ENCODE measurements around the gene SYCP3.

The SYCP3 gene

DNA sequence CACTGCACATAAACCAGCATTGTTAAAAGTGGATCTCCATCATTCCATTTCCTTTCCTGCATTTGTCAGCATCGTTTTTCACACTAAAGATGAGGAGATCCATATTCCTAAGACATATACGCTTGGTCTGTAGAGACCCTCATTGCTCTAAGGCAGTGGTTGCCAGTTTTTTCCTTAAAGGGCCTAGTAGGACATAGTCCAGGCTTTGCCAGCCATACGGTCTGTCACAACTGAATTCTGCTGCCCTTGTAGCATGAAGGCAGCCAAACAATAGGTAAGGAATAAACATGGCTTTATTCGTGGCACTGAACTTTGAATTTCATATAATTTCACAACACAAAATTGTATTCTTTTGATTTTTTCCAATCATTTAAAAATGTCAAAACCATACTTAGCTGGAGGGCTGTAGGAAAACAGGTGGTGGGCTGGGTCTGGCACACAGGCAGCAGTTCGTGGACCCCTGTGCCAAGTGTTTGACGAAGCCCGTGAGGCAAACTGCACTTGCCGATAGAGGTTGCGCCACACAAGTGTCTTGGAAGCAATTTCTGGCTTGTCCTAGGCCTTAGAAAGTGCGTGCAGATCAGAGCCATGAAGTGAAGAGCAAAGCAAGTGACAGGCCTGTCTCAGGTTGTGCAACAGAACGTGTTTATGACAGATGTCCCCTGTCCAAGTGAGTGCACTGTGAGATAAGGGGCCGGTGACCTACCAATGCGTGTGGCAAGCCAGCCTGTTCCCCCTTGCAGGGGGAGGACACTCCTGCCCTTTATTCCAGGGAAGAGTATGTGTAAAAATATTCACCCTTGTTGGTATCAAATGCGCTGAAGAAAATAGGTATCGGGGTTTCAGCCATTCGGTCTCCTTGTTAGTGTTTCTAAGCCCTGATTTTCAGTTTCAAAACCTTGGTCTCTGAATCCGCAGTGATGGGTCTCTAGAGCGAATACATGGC, 42.7 kb downstream of the SYCP3 start:
- H3K36me3 ChIP-seq (ENCODE audit: control insufficient read depth, insufficient read depth, low read length), result no peaks in the 10 kb centered on the region
- no peaks in the 10 kb centered on the region for H3K27me3 ChIP-seq (replicated peaks; ENCODE audit: control insufficient read depth, insufficient read depth, low read length)
- TF ChIP-seq, protein P1, sequence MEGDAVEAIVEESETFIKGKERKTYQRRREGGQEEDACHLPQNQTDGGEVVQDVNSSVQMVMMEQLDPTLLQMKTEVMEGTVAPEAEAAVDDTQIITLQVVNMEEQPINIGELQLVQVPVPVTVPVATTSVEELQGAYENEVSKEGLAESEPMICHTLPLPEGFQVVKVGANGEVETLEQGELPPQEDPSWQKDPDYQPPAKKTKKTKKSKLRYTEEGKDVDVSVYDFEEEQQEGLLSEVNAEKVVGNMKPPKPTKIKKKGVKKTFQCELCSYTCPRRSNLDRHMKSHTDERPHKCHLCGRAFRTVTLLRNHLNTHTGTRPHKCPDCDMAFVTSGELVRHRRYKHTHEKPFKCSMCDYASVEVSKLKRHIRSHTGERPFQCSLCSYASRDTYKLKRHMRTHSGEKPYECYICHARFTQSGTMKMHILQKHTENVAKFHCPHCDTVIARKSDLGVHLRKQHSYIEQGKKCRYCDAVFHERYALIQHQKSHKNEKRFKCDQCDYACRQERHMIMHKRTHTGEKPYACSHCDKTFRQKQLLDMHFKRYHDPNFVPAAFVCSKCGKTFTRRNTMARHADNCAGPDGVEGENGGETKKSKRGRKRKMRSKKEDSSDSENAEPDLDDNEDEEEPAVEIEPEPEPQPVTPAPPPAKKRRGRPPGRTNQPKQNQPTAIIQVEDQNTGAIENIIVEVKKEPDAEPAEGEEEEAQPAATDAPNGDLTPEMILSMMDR (IDR thresholded peaks at IDR 0.05; ENCODE audit: insufficient read depth, low read length, poor library complexity, severe bottlenecking), result no peak
- DNase-seq (ENCODE audit: extremely low read depth, insufficient read length), result no peak
- H3K4me3 ChIP-seq (replicated peaks; ENCODE audit: low read depth, low read length), result peak overlapping the region; percentile 85

DNA sequence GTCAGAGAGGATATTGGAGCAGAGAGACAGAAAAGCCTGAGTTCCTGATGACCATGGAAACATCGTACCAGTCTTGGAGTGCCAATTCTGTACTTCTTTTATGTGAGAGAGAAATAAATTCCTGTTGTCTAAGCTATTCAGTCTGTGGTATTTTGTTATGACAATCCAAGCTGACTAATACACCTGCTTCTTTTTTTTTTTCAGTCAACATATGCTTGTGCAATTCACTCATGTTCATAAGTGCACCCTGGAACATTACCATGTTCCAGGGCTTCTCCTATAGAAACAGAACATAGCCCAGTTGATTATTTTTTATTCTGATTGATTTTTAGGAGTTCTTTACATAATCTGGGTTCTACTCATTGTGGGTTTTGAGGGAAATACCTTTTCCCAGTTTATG, 43.6 kb downstream of the SYCP3 start:
- H3K36me3 ChIP-seq (ENCODE audit: control insufficient read depth, insufficient read depth, low read length), result no peaks in the 10 kb centered on the region
- DNase-seq (ENCODE audit: extremely low read depth, insufficient read length), result no peak
- H3K4me3 ChIP-seq (replicated peaks; ENCODE audit: low read depth, low read length), result no peak overlapping the region
- TF ChIP-seq, protein P1 (IDR thresholded peaks at IDR 0.05; ENCODE audit: insufficient read depth, low read length, poor library complexity, severe bottlenecking), result no peak
- no peaks in the 10 kb centered on the region for H3K27me3 ChIP-seq (replicated peaks; ENCODE audit: control insufficient read depth, insufficient read depth, low read length)

DNA sequence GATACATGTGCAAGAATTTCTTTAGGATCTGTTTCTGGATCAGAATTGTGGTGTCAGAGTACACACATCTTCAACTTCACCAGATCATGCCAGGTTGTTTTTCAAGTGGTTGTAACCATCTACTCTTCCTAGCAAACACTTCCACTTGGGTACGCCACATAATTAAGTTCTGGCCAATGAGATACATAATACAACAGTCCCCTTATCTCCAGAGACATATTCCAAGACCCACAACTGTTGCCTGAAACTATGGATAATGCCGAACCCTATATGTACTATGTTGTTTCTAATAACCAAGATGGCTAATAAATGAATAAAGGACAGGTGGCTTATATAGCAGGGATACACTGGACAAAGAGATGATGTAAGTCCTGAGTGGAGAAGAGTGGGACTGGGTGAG, 44.3 kb downstream of the SYCP3 start:
- H3K4me3 ChIP-seq (replicated peaks; ENCODE audit: low read depth, low read length), result no peak overlapping the region
- no peaks in the 10 kb centered on the region for H3K36me3 ChIP-seq (ENCODE audit: control insufficient read depth, insufficient read depth, low read length)
- TF ChIP-seq, protein P1 (IDR thresholded peaks at IDR 0.05; ENCODE audit: insufficient read depth, low read length, poor library complexity, severe bottlenecking), result no peak
- no peaks in the 10 kb centered on the region for H3K27me3 ChIP-seq (replicated peaks; ENCODE audit: control insufficient read depth, insufficient read depth, low read length)
- DNase-seq (ENCODE audit: extremely low read depth, insufficient read length), result no peak

DNA sequence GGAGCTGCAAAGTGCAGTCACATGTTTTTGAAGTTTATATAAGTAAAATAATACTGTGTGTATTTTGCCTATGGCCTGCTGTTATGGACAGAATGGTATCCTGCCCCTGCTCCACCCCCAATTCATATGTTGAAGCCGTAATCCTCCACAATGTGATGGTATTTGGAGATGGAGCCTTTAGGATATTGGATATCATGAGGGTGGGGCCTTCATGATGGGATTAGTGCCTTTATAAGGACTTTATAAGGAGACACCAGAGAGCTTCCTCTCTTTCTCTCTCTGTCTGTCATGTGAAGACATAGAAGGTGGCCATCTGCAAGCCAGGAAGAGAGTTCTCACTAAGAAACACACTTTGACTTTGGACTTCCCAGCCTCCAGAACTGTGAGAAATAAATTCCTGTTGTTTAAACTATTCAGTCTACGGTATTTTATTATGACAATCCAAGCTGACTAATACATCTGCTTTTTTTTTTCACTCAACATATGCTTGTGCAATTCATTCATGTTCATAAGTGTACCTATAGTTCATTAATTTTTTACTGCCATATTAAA, 44.9 kb downstream of the SYCP3 start:
- DNase-seq (ENCODE audit: extremely low read depth, insufficient read length), result no peak
- H3K36me3 ChIP-seq (ENCODE audit: control insufficient read depth, insufficient read depth, low read length), result no peaks in the 10 kb centered on the region
- H3K27me3 ChIP-seq (replicated peaks; ENCODE audit: control insufficient read depth, insufficient read depth, low read length), result no peaks in the 10 kb centered on the region
- TF ChIP-seq, protein P1 (IDR thresholded peaks at IDR 0.05; ENCODE audit: insufficient read depth, low read length, poor library complexity, severe bottlenecking), result no peak
- no peak overlapping the region for H3K4me3 ChIP-seq (replicated peaks; ENCODE audit: low read depth, low read length)

DNA sequence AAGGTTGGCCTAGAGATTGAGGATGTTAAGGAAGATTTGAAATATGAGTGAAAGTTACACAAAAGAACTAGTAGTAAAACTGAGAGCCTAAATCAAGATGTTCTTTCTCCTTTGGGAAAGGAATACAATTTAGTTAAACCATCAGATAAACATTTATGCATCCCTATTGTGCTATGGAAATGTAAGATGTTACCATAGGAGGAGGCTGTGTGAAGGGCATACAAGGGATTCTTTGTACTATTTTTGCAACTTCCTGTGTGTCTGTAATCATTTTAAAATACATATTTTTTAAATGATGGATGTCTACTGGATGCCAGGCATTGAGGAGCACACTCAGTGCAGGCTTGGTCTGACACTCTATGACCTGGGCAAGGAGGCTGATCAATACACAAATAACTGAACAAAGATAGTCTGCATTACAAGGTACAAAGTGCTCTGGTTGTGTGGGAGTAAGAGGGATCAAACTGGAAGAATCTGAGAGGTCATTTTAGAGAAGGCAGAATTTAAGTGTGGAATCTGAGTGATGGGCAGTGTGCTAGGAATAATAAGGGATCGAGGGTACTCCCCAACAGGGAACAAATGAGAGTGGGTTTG, 47.7 kb downstream of the SYCP3 start:
- no peak overlapping the region for H3K4me3 ChIP-seq (replicated peaks; ENCODE audit: low read depth, low read length)
- H3K27me3 ChIP-seq (replicated peaks; ENCODE audit: control insufficient read depth, insufficient read depth, low read length), result no peaks in the 10 kb centered on the region
- no peaks in the 10 kb centered on the region for H3K36me3 ChIP-seq (ENCODE audit: control insufficient read depth, insufficient read depth, low read length)
- no peak for DNase-seq (ENCODE audit: extremely low read depth, insufficient read length)
- TF ChIP-seq, protein P1 (IDR thresholded peaks at IDR 0.05; ENCODE audit: insufficient read depth, low read length, poor library complexity, severe bottlenecking), result no peak
